A549 (cell line): ENCODE measurements around the gene ECEL1. TPM values are rescaled to one million over a fixed set of nuclear protein-coding genes. Genes with fewer than 3 reads are reported as not detected.

Source experiments
- ATAC-seq, 2 experiments: fragments of 200-7000 bp in 1 of 2; fragments of >200 bp in 1 of 2; cut with Nextera tagmentation in 1 of 2; cut with Tn5 transposase in 1 of 2; 3 replicates each; pipeline versions ENCODE4 v1.8.0 to v1.9.1; 2018 to 2020; ENCODE audit warnings: mild to moderate bottlenecking in 1 of 2, moderate library complexity in 1 of 2
- CTCF ChIA-PET: fragments of 300-600 bp; sonication (Branson Sonifier 250); formaldehyde crosslinking; extraction: SDS; loops from one replicate; lab custom pipeline; 2021; ENCODE audit warnings: antibody characterized with exemption, inconsistent platforms; lab: Yijun Ruan, JAX
- POLR2A ChIA-PET: fragments of 350-600 bp; formaldehyde crosslinking; extraction: SDS; loops from one replicate; lab custom pipeline; 2021; ENCODE audit warnings: antibody characterized with exemption, inconsistent platforms; lab: Yijun Ruan, JAX
- DNase-seq, 2 experiments: peaks; one replicate each; pipeline versions ENCODE4 v3.0.0 to v3.0.0-alpha.2; 2011 to 2016; ENCODE audit warnings: low read depth in 1 of 2, low spot score in 1 of 2
- FAIRE-seq: peaks from 2 replicates; lab custom pipeline; 2011; peaks lifted over from hg19 to GRCh38; lab: Jason Lieb, UNC
- H3K27ac ChIP-seq, 2 experiments: fragments of >200 bp; sonication (Bioruptor Twin); formaldehyde crosslinking; 3 replicates each; pipeline ENCODE4 v1.5.1; 2016 to 2017
- H3K4me1 ChIP-seq: fragments of >200 bp; sonication (Bioruptor Twin); formaldehyde crosslinking; 3 replicates; pipeline ENCODE4 v1.6.1; 2016
- H3K4me2 ChIP-seq: fragments of >200 bp; sonication (Bioruptor Twin); formaldehyde crosslinking; 3 replicates; pipeline ENCODE4 v1.6.1; 2016
- H3K4me3 ChIP-seq: fragments of >200 bp; sonication (Bioruptor Twin); formaldehyde crosslinking; 3 replicates; pipeline ENCODE4 v1.5.1; 2016
- H3K9me3 ChIP-seq: fragments of >200 bp; sonication (Bioruptor Twin); formaldehyde crosslinking; 3 replicates; pipeline ENCODE4 v1.6.1; 2016
- ATOH8 ChIP-seq: fragments of 250-450 bp; sonication (Bioruptor Pico); IDR thresholded peaks from 2 replicates; pipeline ENCODE4 v1.5.0; 2020; ENCODE audit warnings: low read depth, mild to moderate bottlenecking, moderate library complexity
- CEBPB ChIP-seq, 2 experiments: fragments of >200 bp in 1 of 2; sonication (Bioruptor Twin) in 1 of 2; formaldehyde crosslinking in 1 of 2; IDR thresholded peaks; 2 replicates each; pipeline ENCODE4 v1.6.1; 2012 to 2016
- CHD2 ChIP-seq: fragments of 150-350 bp; IDR thresholded peaks from 2 replicates; pipeline ENCODE4 v1.6.1; 2014; ENCODE audit warnings: low read length; ENCODE audit not compliant: partially characterized antibody
- CHD4 ChIP-seq: fragments of 200-600 bp; sonication (generic); IDR thresholded peaks from 2 replicates; pipeline ENCODE4 v1.6.1; 2016; ENCODE audit warnings: antibody characterized with exemption, mild to moderate bottlenecking, borderline replicate concordance
- ESRRA ChIP-seq: fragments of 150-350 bp; IDR thresholded peaks from 2 replicates; pipeline ENCODE4 v1.6.1; 2014; ENCODE audit warnings: mild to moderate bottlenecking, low read length, borderline replicate concordance
- FOSB ChIP-seq: fragments of 250-450 bp; sonication (Bioruptor Pico); IDR thresholded peaks from 2 replicates; pipeline ENCODE4 v1.5.0; 2020; ENCODE audit warnings: mild to moderate bottlenecking, moderate library complexity
- GATA3 ChIP-seq: IDR thresholded peaks from 2 replicates; pipeline ENCODE4 v1.6.1; 2012; ENCODE audit warnings: borderline replicate concordance
- HEYL ChIP-seq: fragments of 250-450 bp; sonication (Bioruptor Pico); IDR thresholded peaks from 2 replicates; pipeline ENCODE4 v1.8.0; 2021; ENCODE audit warnings: mild to moderate bottlenecking, moderate library complexity
- HMGXB4 ChIP-seq: fragments of 250-450 bp; sonication (Bioruptor Pico); IDR thresholded peaks from 2 replicates; pipeline ENCODE4 v1.5.0; 2021; ENCODE audit warnings: mild to moderate bottlenecking, moderate library complexity, borderline replicate concordance
- HOXB5 ChIP-seq: fragments of 250-450 bp; sonication (Bioruptor Pico); IDR thresholded peaks from 2 replicates; pipeline ENCODE4 v1.5.0; 2020; ENCODE audit warnings: mild to moderate bottlenecking, moderate library complexity
- KDM1A ChIP-seq: fragments of 200-600 bp; sonication (generic); IDR thresholded peaks from 2 replicates; pipeline ENCODE4 v1.6.1; 2016; ENCODE audit warnings: low read depth, mild to moderate bottlenecking
- KDM5A ChIP-seq: fragments of 200-600 bp; sonication (generic); IDR thresholded peaks from 2 replicates; pipeline ENCODE4 v1.6.1; 2016; ENCODE audit warnings: antibody characterized with exemption, mild to moderate bottlenecking
- MAFK ChIP-seq: fragments of 450-650 bp; IDR thresholded peaks from 2 replicates; pipeline ENCODE4 v1.6.1; 2014; ENCODE audit not compliant: partially characterized antibody
- MAX ChIP-seq: IDR thresholded peaks from 2 replicates; pipeline ENCODE4 v1.6.1; 2012
- MAZ ChIP-seq: fragments of 150-350 bp; IDR thresholded peaks from 2 replicates; pipeline ENCODE4 v1.6.1; 2014; ENCODE audit warnings: antibody characterized with exemption, low read depth, low read length, borderline replicate concordance
- NFE2L2 ChIP-seq: fragments of 150-350 bp; conservative IDR thresholded peaks from 2 replicates; pipeline ENCODE4 v1.6.1; 2014; ENCODE audit warnings: low read length
- NPAS2 ChIP-seq: fragments of 250-450 bp; sonication (Bioruptor Pico); IDR thresholded peaks from 2 replicates; pipeline ENCODE4 v1.8.0; 2022; ENCODE audit warnings: mild to moderate bottlenecking, moderate library complexity, borderline replicate concordance
- NR3C1 ChIP-seq: fragments of >200 bp; sonication (Bioruptor Twin); formaldehyde crosslinking; IDR thresholded peaks from 3 replicates; pipeline ENCODE4 v1.6.1; 2017
- PHF8 ChIP-seq: fragments of 200-600 bp; sonication (generic); IDR thresholded peaks from 2 replicates; pipeline ENCODE4 v1.6.1; 2016; ENCODE audit warnings: low read depth, mild to moderate bottlenecking, antibody characterized with exemption, moderate library complexity, borderline replicate concordance
- POLR2A ChIP-seq: IDR thresholded peaks from 2 replicates; pipeline ENCODE4 v1.6.1; 2012; ENCODE audit warnings: mild to moderate bottlenecking, low read length
- RAD21 ChIP-seq, 2 experiments: fragments of >200 bp in 1 of 2; sonication (Bioruptor Twin) in 1 of 2; formaldehyde crosslinking in 1 of 2; IDR thresholded peaks in 1 of 2; conservative IDR thresholded peaks in 1 of 2; 2 replicates in 1 of 2; 3 replicates in 1 of 2; pipeline ENCODE4 v1.6.1; 2012 to 2018; ENCODE audit warnings: inconsistent platforms in 1 of 2
- RARB ChIP-seq: fragments of 250-450 bp; sonication (Bioruptor Pico); IDR thresholded peaks from 2 replicates; pipeline ENCODE4 v1.8.0; 2021; ENCODE audit warnings: mild to moderate bottlenecking, moderate library complexity
- RNF2 ChIP-seq: fragments of 200-600 bp; sonication (generic); IDR thresholded peaks from 2 replicates; pipeline ENCODE4 v1.6.1; 2016; ENCODE audit warnings: low read depth, mild to moderate bottlenecking, antibody characterized with exemption, moderate library complexity, borderline replicate concordance
- TFCP2L1 ChIP-seq: fragments of 250-450 bp; sonication (Bioruptor Pico); IDR thresholded peaks from 2 replicates; pipeline ENCODE4 v1.5.0; 2021; ENCODE audit warnings: mild to moderate bottlenecking
- TP53 ChIP-seq: fragments of 250-450 bp; sonication (Bioruptor Pico); IDR thresholded peaks from 2 replicates; pipeline ENCODE4 v1.5.0; 2021; ENCODE audit warnings: mild to moderate bottlenecking, moderate library complexity
- USF2 ChIP-seq: fragments of 450-650 bp; IDR thresholded peaks from 2 replicates; pipeline ENCODE4 v1.6.1; 2014; ENCODE audit warnings: antibody characterized with exemption
- ZC3H11A ChIP-seq: fragments of 450-650 bp; IDR thresholded peaks from 2 replicates; pipeline ENCODE4 v1.6.1; 2014; ENCODE audit warnings: antibody characterized with exemption, mild to moderate bottlenecking
- ZFP36 ChIP-seq: fragments of 450-650 bp; IDR thresholded peaks from 2 replicates; pipeline ENCODE4 v1.6.1; 2014; ENCODE audit warnings: borderline replicate concordance; ENCODE audit not compliant: partially characterized antibody
- ZSCAN20 ChIP-seq: fragments of 250-450 bp; sonication (Bioruptor Pico); IDR thresholded peaks from 2 replicates; pipeline ENCODE4 v1.8.0; 2022; ENCODE audit warnings: mild to moderate bottlenecking, moderate library complexity
- WGBS: methylation state at CpG from one replicate; pipeline ENCODE4 v1.1.6; 2017; ENCODE audit errors: missing lambda C conversion rate; 5-methylcytosine and 5-hydroxymethylcytosine counted together
- polyA plus RNA-seq, 4 experiments: library from polyadenylated mRNA; depleted of rRNA in 3 of 4; stranded (reverse); fragments of >200 nt; fragmentation: RNase III in 1 of 4; extraction: RNeasy Plus Mini Kit Qiagen cat#74134 plus additional on column Dnase treatment in 1 of 4; gene quantifications; 2 replicates in 3 of 4; 3 replicates in 1 of 4; pipeline ENCODE4 v1.2.3, GENCODE V29; 2011 to 2017

ECEL1 gene
- polyA plus RNA-seq, 2 of the 4 experiments (the other 2 are of a cell fraction) = 0.12 to 0.18 TPM

GRCh38 chr2:232488097-232488711 is 570 bp upstream of the ECEL1 start:
- H3K4me2 ChIP-seq = peak overlapping the region; percentile 92; the same call in 1 of the 3 replicates
- TF ChIP-seq CHD4 (no peak), PHF8 (no peak), NFE2L2 (no peak), TFCP2L1 (CRISPR knock-in tag) (no peak), KDM5A (no peak), ZC3H11A (no peak), MAFK (no peak), MAZ (no peak), RARB (no peak), HOXB5 (no peak), TP53 (no peak), CHD2 (no peak)
- H3K9me3 ChIP-seq = no peaks in the 10 kb centered on the region
- FAIRE-seq (no peak), DNase-seq (no peak), ATAC-seq (peak; percentile 20 to 59; a peak in 4 of 6 replicates)
- WGBS = 87% methylated on average over 13 of the region's 16 CpGs
- H3K4me3 ChIP-seq = no peak overlapping the region
- ChIA-PET POLR2A (no interaction called here), CTCF (no interaction called here)
- no peak overlapping the region for H3K27ac ChIP-seq
- peaks cover 6% of the 10 kb centered on the region; the same call in 1 of the 3 replicates for H3K4me1 ChIP-seq

GRCh38 chr2:232486558-232487384 is 863 bp downstream of the ECEL1 start:
- TF ChIP-seq NR3C1 (no peak), ESRRA (no peak)
- CTCF ChIA-PET = no interaction called here

GRCh38 chr2:232485757-232486557 is 1.7 kb downstream of the ECEL1 start:
- no peak for DNase-seq
- no peak for FAIRE-seq
- 56% methylated on average over 41 of the region's 111 CpGs for WGBS
- Histone ChIP-seq H3K4me2 (no peak overlapping the region; the same call in 2 of the 3 replicates), H3K4me3 (no peak overlapping the region), H3K27ac (no peak overlapping the region), H3K9me3 (no peaks in the 10 kb centered on the region), H3K4me1 (peaks cover 6% of the 10 kb centered on the region; the same call in 1 of the 3 replicates)
- ChIA-PET CTCF (no interaction called here), POLR2A (no interaction called here)
- no peak for ATAC-seq
- TF ChIP-seq POLR2A (no peak), HEYL (CRISPR knock-in tag) (no peak), GATA3 (no peak), ZFP36 (no peak), HMGXB4 (no peak), MAX (no peak), RNF2 (no peak), KDM5A (no peak), CEBPB (IDR thresholded peaks at IDR 0.05) (no peak), ATOH8 (CRISPR knock-in tag) (no peak), TFCP2L1 (CRISPR knock-in tag) (no peak), TP53 (no peak), NPAS2 (CRISPR knock-in tag) (no peak), USF2 (no peak), ZSCAN20 (CRISPR knock-in tag) (no peak), PHF8 (no peak), RAD21 (conservative IDR thresholded peaks at IDR 0.05 in 1 of 2, IDR thresholded peaks at IDR 0.05 in 1 of 2) (no peak), FOSB (CRISPR knock-in tag) (no peak), KDM1A (no peak)

More at GRCh38 chr2:232486558-232487384, 863 bp downstream of the ECEL1 start:
- peak in 1 of 2 experiments; percentile 5; a peak in 3 of 6 replicates for ATAC-seq
- Histone ChIP-seq H3K4me1 (peaks cover 6% of the 10 kb centered on the region; the same call in 1 of the 3 replicates), H3K27ac (no peak overlapping the region), H3K4me3 (peak overlapping the region; percentile 43), H3K9me3 (no peaks in the 10 kb centered on the region), H3K4me2 (peak overlapping the region; percentile 92)
- POLR2A ChIA-PET = no interaction called here
- no peak for FAIRE-seq
- 37% methylated on average over 52 of the region's 74 CpGs for WGBS
- no peak for DNase-seq
